OCI-LY7 (cell line): Measurements from ENCODE around the gene TBC1D2B.

Experiments used
- CTCF ChIP-seq: fragments of 200-600 bp; sonication (generic); conservative IDR thresholded peaks from 2 replicates; pipeline ENCODE4 v1.5.1; 2014; ENCODE audit warnings: mild to moderate bottlenecking, antibody characterized with exemption, low read length, moderate library complexity, mixed read lengths
- EZH2phosphoT487 ChIP-seq: fragments of 200-600 bp; sonication (generic); IDR thresholded peaks from 2 replicates; pipeline ENCODE4 v1.6.1; 2018; ENCODE audit warnings: low read depth, borderline replicate concordance, mild to moderate bottlenecking, mixed run types, antibody characterized with exemption, low read length, moderate library complexity, mixed read lengths

GRCh38 chr15:78007964-78008886, 69.3 kb downstream of the TBC1D2B start:
- no peak for TF ChIP-seq EZH2phosphoT487
- no peak for TF ChIP-seq CTCF
